Astrocyte of the cerebellum (primary cell): ENCODE results near the gene SFMBT1.

Source experiments
- DNase-seq: peaks from one replicate; pipeline ENCODE4 v3.0.0-alpha.2; 2011; ENCODE audit warnings: low read depth
- H3K4me3 ChIP-seq: 2 replicates; pipeline ENCODE4 v1.5.1; 2011; ENCODE audit warnings: mild to moderate bottlenecking, low read depth, low read length, moderate library complexity
- CTCF ChIP-seq: IDR thresholded peaks from 2 replicates; pipeline ENCODE4 v1.5.1; 2012; ENCODE audit warnings: low read length, low read depth, moderate library complexity, mild to moderate bottlenecking; ENCODE audit errors: missing control alignments
- in situ Hi-C: cut with HindIII; loops from 2 replicates; pipeline ENCODE4 v1.10.0; 2017; ENCODE audit warnings: low sequenced_read_pairs

Gene SFMBT1

GRCh38 chr3:52915294-52915693 is 130.6 kb downstream of the SFMBT1 start:
- in situ Hi-C loops = no loop called here
- no peak overlapping the region for H3K4me3 ChIP-seq
- TF ChIP-seq CTCF = no peak
- DNase-seq = no peak

GRCh38 chr3:52912885-52913731 is 132.8 kb downstream of the SFMBT1 start:
- TF ChIP-seq CTCF = no peak
- no peak for DNase-seq
- H3K4me3 ChIP-seq = no peak overlapping the region
- in situ Hi-C loops = no loop called here

- in situ Hi-C loops = no loop called here
- no peak overlapping the region for H3K4me3 ChIP-seq
- DNase-seq = no peak
- no peak for TF ChIP-seq CTCF
Observed at GRCh38 chr3:52910823-52911222, 135.1 kb downstream of the SFMBT1 start.

- DNase-seq = no peak
- no peak for TF ChIP-seq CTCF
- in situ Hi-C loops = no loop called here
- H3K4me3 ChIP-seq = no peak overlapping the region
Observed at GRCh38 chr3:52907497-52907896, 138.4 kb downstream of the SFMBT1 start.

GRCh38 chr3:52904552-52904951 is 141.3 kb downstream of the SFMBT1 start:
- DNase-seq = no peak
- TF ChIP-seq CTCF = no peak
- in situ Hi-C loops = no loop called here
- H3K4me3 ChIP-seq = no peak overlapping the region

- no peak for TF ChIP-seq CTCF
- in situ Hi-C loops = no loop called here
- H3K4me3 ChIP-seq = no peak overlapping the region
- no peak for DNase-seq
Observed at GRCh38 chr3:52904000-52904399, 141.9 kb downstream of the SFMBT1 start.
